Left ventricle myocardium inferior (tissue), 1 donor: Measurements from ENCODE around the gene ITGA6. TPM values are rescaled to one million over a fixed set of nuclear protein-coding genes. Genes with fewer than 3 reads are reported as not detected.

Experiments used
- DNase-seq: peaks from one replicate; pipeline ENCODE4 v3.0.0-alpha.2; 2020
- H3K27ac ChIP-seq: fragments of 200-600 bp; replicated peaks from 2 replicates; pipeline ENCODE4 v1.8.0; 2021
- H3K27me3 ChIP-seq: fragments of 200-600 bp; 2 replicates; pipeline ENCODE4 v1.8.0; 2021; ENCODE audit warnings: low read depth
- H3K36me3 ChIP-seq: fragments of 200-600 bp; 2 replicates; pipeline ENCODE4 v1.8.0; 2021
- H3K4me1 ChIP-seq: fragments of 200-600 bp; 2 replicates; pipeline ENCODE4 v1.8.0; 2021
- H3K4me3 ChIP-seq: fragments of 200-600 bp; 2 replicates; pipeline ENCODE4 v1.8.0; 2021; ENCODE audit warnings: mild to moderate bottlenecking, moderate library complexity
- H3K9me3 ChIP-seq: fragments of 200-600 bp; replicated peaks from 2 replicates; pipeline ENCODE4 v1.8.0; 2021
- intact Hi-C: fragments of 100-400 bp; cut with micrococcal nuclease; formaldehyde crosslinking; loops from one replicate; pipeline ENCODE4 v1.11.0; 2022
- total RNA-seq: library from RNA; stranded (reverse); fragmentation: NEBNext Ultra II Directional; extraction: Animal tissue kit (Norgen Biotek cat#: 25700); gene quantifications from one replicate; pipeline ENCODE4 v1.2.1, GENCODE V29; 2021
- TF ChIP-seq, protein P1 (sequence below): fragments of 200-600 bp; IDR thresholded peaks from 2 replicates; pipeline ENCODE4 v1.8.0; 2021; ENCODE audit warnings: antibody characterized with exemption, mild to moderate bottlenecking, borderline replicate concordance
- donor health status: DM: no; HTN: yes; CAD: no; lungs with severe emphysema.

The ITGA6 gene
- total RNA-seq, 1 donor from 2014 or later = 42.0 TPM

DNA sequence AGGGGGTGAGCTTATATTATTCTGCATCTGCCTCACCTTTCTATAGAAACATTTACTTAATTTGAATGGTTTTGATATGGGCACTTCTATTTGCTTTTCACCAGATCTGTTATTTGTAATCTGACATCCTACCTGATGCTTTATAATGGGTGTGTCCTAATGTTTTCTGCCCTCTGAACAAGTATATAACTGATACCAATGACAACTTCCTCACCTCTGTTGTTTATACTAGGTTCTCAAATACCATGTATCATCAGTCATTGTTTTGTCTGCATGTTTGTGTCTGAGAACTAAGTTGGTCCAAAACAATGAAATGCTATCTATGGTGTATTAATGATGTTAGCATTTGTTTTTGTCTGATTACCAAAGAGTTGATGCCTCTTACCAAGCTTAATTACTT, 45.8 kb downstream of the ITGA6 start:
- Histone ChIP-seq H3K27me3 (no peaks in the 10 kb centered on the region), H3K27ac (no peak overlapping the region), H3K36me3 (peaks cover 47% of the 10 kb centered on the region), H3K9me3 (no peaks in the 10 kb centered on the region), H3K4me3 (no peak overlapping the region), H3K4me1 (peaks cover 4% of the 10 kb centered on the region)
- TF ChIP-seq, protein P1, sequence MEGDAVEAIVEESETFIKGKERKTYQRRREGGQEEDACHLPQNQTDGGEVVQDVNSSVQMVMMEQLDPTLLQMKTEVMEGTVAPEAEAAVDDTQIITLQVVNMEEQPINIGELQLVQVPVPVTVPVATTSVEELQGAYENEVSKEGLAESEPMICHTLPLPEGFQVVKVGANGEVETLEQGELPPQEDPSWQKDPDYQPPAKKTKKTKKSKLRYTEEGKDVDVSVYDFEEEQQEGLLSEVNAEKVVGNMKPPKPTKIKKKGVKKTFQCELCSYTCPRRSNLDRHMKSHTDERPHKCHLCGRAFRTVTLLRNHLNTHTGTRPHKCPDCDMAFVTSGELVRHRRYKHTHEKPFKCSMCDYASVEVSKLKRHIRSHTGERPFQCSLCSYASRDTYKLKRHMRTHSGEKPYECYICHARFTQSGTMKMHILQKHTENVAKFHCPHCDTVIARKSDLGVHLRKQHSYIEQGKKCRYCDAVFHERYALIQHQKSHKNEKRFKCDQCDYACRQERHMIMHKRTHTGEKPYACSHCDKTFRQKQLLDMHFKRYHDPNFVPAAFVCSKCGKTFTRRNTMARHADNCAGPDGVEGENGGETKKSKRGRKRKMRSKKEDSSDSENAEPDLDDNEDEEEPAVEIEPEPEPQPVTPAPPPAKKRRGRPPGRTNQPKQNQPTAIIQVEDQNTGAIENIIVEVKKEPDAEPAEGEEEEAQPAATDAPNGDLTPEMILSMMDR = no peak
- no peak for DNase-seq
- intact Hi-C loops = no loop called here

DNA sequence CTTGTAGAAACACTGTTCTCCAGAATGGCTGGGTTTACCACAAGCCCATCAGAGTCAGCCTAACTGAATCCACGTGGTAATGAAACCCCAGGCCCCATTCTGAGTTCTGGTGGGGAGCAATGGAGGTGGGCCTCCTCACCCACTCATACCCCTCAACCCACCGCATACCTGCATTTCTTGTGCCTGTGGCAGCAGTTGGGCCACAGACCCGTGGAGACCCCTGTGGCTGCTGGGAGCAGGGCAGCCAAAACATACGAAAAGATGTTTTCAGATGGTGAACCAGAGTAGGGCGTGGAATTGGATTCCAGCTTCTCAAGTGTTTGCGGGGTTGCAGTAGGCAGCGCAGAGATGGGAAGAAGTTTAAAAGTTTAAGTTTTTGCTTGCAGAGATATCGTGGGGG, 51.0 kb downstream of the ITGA6 start:
- no peak overlapping the region for H3K4me3 ChIP-seq
- H3K27me3 ChIP-seq = no peaks in the 10 kb centered on the region
- intact Hi-C loops = no loop called here
- no peak for DNase-seq
- peaks cover 27% of the 10 kb centered on the region for H3K4me1 ChIP-seq
- no peak overlapping the region for H3K27ac ChIP-seq
- H3K9me3 ChIP-seq = no peaks in the 10 kb centered on the region
- H3K36me3 ChIP-seq = peaks cover 44% of the 10 kb centered on the region
- TF ChIP-seq, protein P1 = no peak

DNA sequence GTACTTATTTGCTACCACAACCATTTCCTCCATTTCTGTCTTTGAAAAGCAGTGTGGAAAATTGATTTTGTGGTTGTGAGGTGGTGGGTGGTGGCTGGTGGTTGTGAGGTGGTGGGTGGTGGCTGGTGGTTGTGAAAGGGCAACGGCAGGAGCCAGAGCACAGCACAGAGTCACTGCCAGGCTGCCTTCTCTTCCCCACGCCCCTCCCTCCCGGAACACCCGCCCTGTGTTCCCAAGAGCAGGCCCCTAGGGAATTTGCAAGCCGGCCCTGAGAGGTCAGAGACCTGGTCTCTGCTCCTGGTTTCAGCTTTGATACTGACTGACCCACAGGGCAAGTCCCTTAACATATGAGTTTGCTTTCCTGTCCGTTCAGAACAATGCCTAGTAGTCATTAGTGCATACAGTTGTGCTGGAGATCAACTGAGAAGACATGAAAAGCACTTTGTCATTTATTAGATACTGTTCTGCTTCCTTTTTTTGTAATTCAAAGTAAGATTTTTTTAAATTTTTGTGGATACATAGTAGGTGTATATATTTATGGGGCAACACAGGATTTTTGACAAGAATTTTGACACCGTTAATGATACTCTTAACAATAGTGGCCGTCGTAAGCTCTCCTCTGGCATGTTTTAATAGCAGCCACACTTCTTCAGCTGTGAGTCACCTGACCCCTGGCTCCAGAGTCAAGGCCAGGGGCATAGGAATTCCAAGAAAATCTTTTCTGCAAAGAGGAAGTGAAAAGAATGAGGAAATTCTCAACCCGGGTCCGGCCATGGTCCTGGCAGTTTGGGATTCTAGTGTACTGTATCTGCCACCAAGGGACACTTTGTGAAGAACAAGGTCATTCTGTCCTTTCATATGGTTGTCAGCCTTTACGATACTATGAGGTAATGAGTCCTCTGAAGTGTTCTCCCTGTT, 53.2 kb downstream of the ITGA6 start:
- H3K27ac ChIP-seq = peak overlapping the region; percentile 61
- no peaks in the 10 kb centered on the region for H3K27me3 ChIP-seq
- peaks cover 38% of the 10 kb centered on the region for H3K36me3 ChIP-seq
- TF ChIP-seq, protein P1 = no peak
- no peaks in the 10 kb centered on the region for H3K9me3 ChIP-seq
- H3K4me3 ChIP-seq = no peak overlapping the region
- peaks cover 27% of the 10 kb centered on the region for H3K4me1 ChIP-seq
- intact Hi-C loops = no loop called here
- peak; percentile 43 for DNase-seq

DNA sequence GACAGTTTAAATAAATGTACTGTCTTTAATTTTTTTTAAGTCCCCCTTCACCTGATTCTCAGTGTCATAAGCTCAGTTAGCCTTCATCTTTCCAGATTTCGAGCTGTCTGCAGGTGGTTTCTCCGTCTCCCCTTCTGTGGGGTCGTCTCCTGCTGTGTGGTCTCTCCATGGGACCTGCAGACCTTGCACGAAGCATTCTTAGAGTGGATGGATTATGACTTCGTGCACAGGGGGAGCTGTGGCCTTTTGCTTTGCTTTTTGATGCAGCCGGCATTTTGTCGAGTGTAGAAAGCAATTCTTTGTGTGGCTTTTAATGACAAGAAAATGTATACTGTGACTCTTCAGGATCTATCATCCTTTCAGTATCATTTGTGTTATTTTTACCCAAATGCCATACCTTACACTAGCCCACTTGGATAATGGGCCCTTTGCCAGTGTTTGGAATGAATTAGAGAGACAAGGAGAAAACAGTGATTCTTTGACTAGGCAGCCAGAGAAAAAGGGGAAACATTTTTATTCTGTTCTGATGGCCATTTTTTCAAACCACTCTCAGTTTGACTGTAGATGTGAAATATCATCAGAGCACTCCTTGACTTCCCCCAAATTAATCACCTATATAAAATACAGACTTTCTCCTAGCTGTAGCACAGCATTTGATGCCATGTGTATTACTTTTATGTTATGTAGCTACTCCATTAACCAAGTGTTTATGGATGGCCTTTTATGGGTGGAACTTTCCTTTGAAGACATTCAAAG, 54.3 kb downstream of the ITGA6 start:
- TF ChIP-seq, protein P1 = no peak
- intact Hi-C loops = no loop called here
- no peak overlapping the region for H3K4me3 ChIP-seq
- H3K36me3 ChIP-seq = peaks cover 42% of the 10 kb centered on the region
- peak overlapping the region; percentile 61 for H3K27ac ChIP-seq
- H3K9me3 ChIP-seq = no peaks in the 10 kb centered on the region
- DNase-seq = no peak
- peaks cover 27% of the 10 kb centered on the region for H3K4me1 ChIP-seq
- no peaks in the 10 kb centered on the region for H3K27me3 ChIP-seq

DNA sequence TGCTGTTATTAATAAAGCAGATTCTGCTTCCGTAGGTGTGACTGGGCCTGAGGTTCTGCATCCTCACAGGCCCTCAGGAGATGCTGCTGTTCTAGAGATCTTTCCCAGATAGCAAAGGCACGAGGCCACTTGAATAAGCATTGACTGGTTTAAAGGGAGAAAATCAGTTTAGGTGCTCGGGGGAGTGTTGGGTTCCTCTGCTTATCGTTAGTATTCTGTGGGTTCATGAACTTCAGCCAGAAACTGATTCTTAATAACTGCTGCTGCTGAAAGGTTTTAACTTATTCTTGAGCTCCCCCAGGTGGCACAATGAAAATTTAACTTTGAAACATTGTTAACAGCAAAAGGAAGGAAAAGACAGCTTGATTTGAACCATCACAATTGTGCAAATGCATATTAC, 56.9 kb downstream of the ITGA6 start:
- H3K4me1 ChIP-seq = peaks cover 27% of the 10 kb centered on the region
- DNase-seq = no peak
- no peaks in the 10 kb centered on the region for H3K27me3 ChIP-seq
- no peaks in the 10 kb centered on the region for H3K9me3 ChIP-seq
- peaks cover 56% of the 10 kb centered on the region for H3K36me3 ChIP-seq
- intact Hi-C loops = no loop called here
- H3K27ac ChIP-seq = no peak overlapping the region
- TF ChIP-seq, protein P1 = peak; percentile 27
- no peak overlapping the region for H3K4me3 ChIP-seq
